Omental fat pad (tissue), 4 donors: ENCODE data around the gene CACNB2. TPM values are rescaled to one million over a fixed set of nuclear protein-coding genes. Genes with fewer than 3 reads are reported as not detected.

Experiments used
- ATAC-seq: fragments of 150-250 bp; one replicate; pipeline ENCODE4 v1.9.1; 2016; ENCODE audit warnings: mild to moderate bottlenecking, moderate library complexity; ENCODE audit not compliant: low FRiP score
- DNase-seq: peaks from one replicate; pipeline ENCODE4 v3.0.0-alpha.2; 2019; ENCODE audit warnings: low spot score
- total RNA-seq, 4 donors: library from RNA; depleted of rRNA; stranded (reverse); fragments of >200 nt; gene quantifications; one replicate each; pipeline ENCODE4 v1.1.0, GENCODE V29; 2016
- TF ChIP-seq, protein P1 (sequence below), 3 donors: fragments of 450-650 bp; IDR thresholded peaks; one replicate each; pipeline ENCODE4 v1.5.1; 2016 to 2017; ENCODE audit warnings: antibody characterized with exemption in 3 of 3, mild to moderate bottlenecking in 3 of 3, moderate library complexity in 2 of 3

CACNB2 gene
- total RNA-seq, 4 donors from 2014 or later, result 2.0 to 12.1 (median 6.1) TPM

DNA sequence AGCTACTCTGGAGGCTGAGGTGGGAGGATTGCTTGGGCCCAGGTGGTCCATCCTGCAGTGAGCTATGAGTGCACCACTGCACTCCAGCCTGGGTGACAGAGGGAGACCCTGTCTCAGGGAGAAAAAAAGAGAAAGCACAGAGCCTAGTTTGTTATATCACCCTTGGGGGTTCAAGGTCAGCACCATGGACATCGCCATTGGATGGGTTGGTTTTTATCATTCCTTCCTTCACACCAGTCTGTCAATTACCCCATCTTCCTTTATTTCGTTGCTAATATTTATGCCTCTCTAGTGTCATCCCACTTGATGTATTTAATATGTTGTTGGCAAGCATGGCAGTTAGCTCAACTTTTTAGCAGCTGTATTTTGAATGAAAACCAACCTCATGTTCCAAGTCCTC, 328.9 kb downstream of the CACNB2 start:
- TF ChIP-seq, protein P1, sequence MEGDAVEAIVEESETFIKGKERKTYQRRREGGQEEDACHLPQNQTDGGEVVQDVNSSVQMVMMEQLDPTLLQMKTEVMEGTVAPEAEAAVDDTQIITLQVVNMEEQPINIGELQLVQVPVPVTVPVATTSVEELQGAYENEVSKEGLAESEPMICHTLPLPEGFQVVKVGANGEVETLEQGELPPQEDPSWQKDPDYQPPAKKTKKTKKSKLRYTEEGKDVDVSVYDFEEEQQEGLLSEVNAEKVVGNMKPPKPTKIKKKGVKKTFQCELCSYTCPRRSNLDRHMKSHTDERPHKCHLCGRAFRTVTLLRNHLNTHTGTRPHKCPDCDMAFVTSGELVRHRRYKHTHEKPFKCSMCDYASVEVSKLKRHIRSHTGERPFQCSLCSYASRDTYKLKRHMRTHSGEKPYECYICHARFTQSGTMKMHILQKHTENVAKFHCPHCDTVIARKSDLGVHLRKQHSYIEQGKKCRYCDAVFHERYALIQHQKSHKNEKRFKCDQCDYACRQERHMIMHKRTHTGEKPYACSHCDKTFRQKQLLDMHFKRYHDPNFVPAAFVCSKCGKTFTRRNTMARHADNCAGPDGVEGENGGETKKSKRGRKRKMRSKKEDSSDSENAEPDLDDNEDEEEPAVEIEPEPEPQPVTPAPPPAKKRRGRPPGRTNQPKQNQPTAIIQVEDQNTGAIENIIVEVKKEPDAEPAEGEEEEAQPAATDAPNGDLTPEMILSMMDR (IDR thresholded peaks at IDR 0.05), result no peak
- DNase-seq (no peak), ATAC-seq (no peak)

DNA sequence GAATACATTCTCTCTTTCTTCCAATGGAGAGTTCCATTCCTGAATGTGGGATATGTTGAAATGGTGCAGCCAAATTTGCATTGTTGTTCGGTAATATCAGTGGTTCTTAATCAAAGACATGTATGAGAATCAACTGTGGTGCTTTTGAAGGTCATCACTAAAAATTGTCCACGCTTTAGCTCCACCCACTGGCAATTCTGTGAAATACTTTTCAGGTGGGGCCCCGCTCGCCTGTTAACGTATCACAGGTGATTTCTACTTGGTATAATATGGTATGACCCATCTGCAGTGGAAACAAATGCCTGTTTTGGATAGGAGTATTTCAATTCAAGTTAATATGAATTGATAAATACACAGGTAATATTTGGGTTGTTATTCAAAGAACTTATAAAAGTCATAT, 332.8 kb downstream of the CACNB2 start:
- TF ChIP-seq, protein P1 (IDR thresholded peaks at IDR 0.05), result no peak
- no peak for DNase-seq
- no peak for ATAC-seq

DNA sequence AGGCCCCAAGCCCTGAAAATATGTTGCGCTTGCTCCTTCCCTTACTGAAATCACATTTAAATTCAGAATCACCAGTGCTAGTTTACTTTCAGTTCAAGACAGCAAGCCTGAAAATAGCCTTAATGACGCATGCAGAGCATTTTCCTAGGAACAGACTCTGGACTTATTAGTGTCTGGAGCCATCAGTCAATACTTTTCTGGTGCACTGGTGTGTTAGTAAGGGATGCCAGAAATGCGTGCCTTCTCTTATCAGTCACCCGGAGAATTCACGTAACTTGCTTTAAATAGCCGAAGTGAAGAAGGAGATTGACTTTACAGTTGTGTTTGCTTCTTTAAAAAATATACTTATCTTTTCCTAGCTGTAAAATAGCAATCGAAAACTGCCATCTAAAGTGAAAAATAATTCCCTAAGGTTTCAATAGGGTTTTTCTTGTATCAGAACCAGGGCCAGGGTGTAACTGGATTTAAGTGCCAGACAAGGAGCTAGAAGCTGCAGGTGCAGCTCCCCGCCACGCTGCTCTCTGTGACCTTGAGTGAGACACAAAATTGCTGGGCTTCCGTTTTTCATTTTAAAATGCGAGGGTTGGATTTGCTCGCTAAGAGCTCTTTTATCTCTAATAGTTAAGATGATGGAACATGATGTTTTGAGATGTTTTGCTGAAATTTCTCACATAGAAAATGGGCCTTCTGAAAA, 333.3 kb downstream of the CACNB2 start:
- ATAC-seq, result peak; percentile 54
- TF ChIP-seq, protein P1 (IDR thresholded peaks at IDR 0.05), result no peak
- no peak for DNase-seq

DNA sequence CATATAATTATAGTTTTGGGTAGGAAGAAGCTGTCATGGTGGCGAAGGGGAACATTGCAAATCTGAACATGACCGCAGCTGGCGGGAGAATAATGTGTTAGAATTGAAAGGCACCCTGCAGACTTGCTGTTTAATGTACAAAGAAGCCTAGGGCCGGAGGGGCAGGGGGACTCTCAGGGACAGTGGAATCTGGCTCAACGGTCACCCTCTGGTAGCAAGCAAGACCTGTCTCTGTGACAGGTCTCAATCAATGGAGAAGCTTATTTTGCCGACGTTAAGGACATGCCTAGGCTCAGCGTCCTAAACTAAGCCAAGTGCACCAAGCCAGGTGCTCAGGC, 333.9 kb downstream of the CACNB2 start:
- DNase-seq (no peak), ATAC-seq (no peak)
- TF ChIP-seq, protein P1 (IDR thresholded peaks at IDR 0.05), result no peak

DNA sequence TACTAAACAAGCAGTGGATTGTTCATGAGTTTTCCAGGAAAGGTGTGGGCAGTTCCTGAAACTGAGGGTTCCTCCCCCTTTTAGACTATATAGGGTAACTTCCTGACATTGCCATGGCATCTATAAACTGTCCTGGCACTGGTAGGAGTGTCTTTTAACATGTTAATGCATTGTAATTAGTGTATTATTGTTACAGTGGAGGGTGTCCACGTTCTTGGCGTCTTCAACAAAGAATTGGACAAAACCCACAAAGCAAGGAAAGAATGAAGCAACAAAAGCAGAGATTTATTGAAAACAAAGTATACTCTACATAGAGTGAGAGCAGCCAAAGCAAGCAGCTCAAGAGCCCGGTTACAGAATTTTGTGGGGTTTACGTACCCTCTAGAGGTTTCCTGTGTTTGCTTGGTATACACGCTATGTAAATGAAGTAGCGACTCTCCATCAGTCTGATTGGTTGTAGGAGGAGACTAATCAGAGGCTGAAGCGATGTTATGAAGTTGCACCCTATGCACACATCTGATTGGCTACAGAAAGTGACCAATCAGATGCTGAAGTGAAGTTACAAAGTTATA, 335.9 kb downstream of the CACNB2 start:
- TF ChIP-seq, protein P1 (IDR thresholded peaks at IDR 0.05), result no peak
- no peak for ATAC-seq
- DNase-seq, result no peak

DNA sequence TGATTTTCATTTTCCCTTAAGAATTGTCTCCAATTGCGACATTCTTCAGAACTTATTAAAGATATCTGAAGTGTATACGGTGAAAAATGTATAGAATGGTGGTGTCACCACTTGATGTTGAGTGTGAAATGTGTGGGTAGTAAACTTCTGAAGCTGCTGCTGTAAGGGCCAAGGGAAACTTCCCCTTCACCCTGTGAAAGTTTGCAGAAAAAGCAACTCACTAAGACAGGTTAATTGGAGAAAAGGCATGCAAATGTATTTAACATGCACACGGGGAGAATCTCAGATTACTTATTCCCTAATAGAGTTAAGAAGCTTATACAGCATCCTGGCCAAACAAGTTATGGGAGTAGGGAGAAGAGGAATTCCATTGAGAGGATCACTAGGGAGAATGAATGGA, 338.1 kb downstream of the CACNB2 start:
- DNase-seq, result no peak

More for the DNA sequence above, 338.1 kb downstream of the CACNB2 start:
- no peak for ATAC-seq
- TF ChIP-seq, protein P1 (IDR thresholded peaks at IDR 0.05), result no peak
